Nucleus accumbens (tissue), 56 donors: ENCODE measurements around the gene GPR179.

Experiments used
- DNase-seq, 56 donors: peaks; one replicate each; lab custom pipeline; 2025; lab: John Stamatoyannopoulos, UW

Gene GPR179

GRCh38 chr17:38343608-38344419, at the start of gene GPR179:
GPR179 (minus strand) TSS chr17:38343956; CDS start chr17:38343789, 167 bp downstream.
- DNase-seq, result peak in 9 of 56 donors; percentile 13 to 38 (median 27)

- no peak for DNase-seq
These were observed 35.7 kb upstream of the GPR179 start for GRCh38 chr17:38379448-38379847.

GRCh38 chr17:38369124-38369886, 25.5 kb upstream of the GPR179 start:
- no peak for DNase-seq

- peak in 11 of 56 donors; percentile 9 to 36 (median 16) for DNase-seq
These were observed 21.0 kb upstream of the GPR179 start for GRCh38 chr17:38364741-38365140.

- DNase-seq, result no peak
These were observed 19.3 kb upstream of the GPR179 start for GRCh38 chr17:38363016-38363415.

GRCh38 chr17:38361694-38362465, 18.1 kb upstream of the GPR179 start:
- no peak for DNase-seq

- no peak for DNase-seq
These were observed 15.1 kb upstream of the GPR179 start for GRCh38 chr17:38358586-38359513.

- no peak for DNase-seq
These were observed 13.8 kb upstream of the GPR179 start for GRCh38 chr17:38357486-38358123.

- DNase-seq, result no peak
These were observed 11.5 kb upstream of the GPR179 start for GRCh38 chr17:38355251-38355650.

- no peak for DNase-seq
These were observed 10.7 kb upstream of the GPR179 start for GRCh38 chr17:38354466-38354865.

GRCh38 chr17:38353668-38354067, 9.9 kb upstream of the GPR179 start:
- DNase-seq, result no peak

- no peak for DNase-seq
These were observed 9.4 kb upstream of the GPR179 start for GRCh38 chr17:38353086-38353604.

GRCh38 chr17:38352245-38353085, 8.7 kb upstream of the GPR179 start:
- peak in 10 of 56 donors; percentile 11 to 57 (median 28) for DNase-seq

- peak in 55 of 56 donors; percentile 39 to 95 (median 85) for DNase-seq
These were observed 7.9 kb upstream of the GPR179 start, which contains the start of gene SOCS7 for GRCh38 chr17:38351412-38352222. SOCS7 (plus strand) TSS chr17:38351844; CDS start chr17:38352053, 209 bp downstream.

- DNase-seq, result peak in 4 of 56 donors; percentile 10 to 28 (median 22)
These were observed 6.3 kb upstream of the GPR179 start for GRCh38 chr17:38350035-38350434.

GRCh38 chr17:38349097-38349730, 5.5 kb upstream of the GPR179 start:
- DNase-seq, result peak in 50 of 56 donors; percentile 31 to 92 (median 68)
